Endothelial cell of umbilical vein (primary cell): ENCODE results near the gene PDE8B. TPM values are rescaled to one million over a fixed set of nuclear protein-coding genes. Genes with fewer than 3 reads are reported as not detected.

Experiments used
- BruUV-seq: library from RNA; stranded (reverse); fragments of 400-500 nt; replicated peaks from 2 replicates; lab custom pipeline; 2021; lab: Mats Ljungman, UMichigan
- CTCF ChIA-PET: fragments of 300-600, 350-600 bp; sonication (Branson Sonifier 250); formaldehyde crosslinking; loops from one replicate; lab custom pipeline; 2021; ENCODE audit warnings: antibody characterized with exemption, inconsistent platforms; lab: Charles Lee
- POLR2A ChIA-PET: fragments of 300-600, 350-600 bp; sonication (Branson Sonifier 250); formaldehyde crosslinking; loops from one replicate; lab custom pipeline; 2021; ENCODE audit warnings: antibody characterized with exemption, inconsistent platforms; lab: Charles Lee
- DNase-seq: peaks from one replicate; pipeline ENCODE4 v3.0.0-alpha.2; 2011; ENCODE audit warnings: low read depth, low spot score
- FAIRE-seq: peaks from 2 replicates; lab custom pipeline; 2011; peaks lifted over from hg19 to GRCh38; lab: Jason Lieb, UNC
- H2AFZ ChIP-seq: 2 replicates; pipeline ENCODE4 v1.6.0; 2012; ENCODE audit warnings: low read depth, low read length, control low read depth, inconsistent platforms
- H3K27ac ChIP-seq: 2 replicates; pipeline ENCODE4 v1.5.1; 2011; ENCODE audit warnings: low read depth, mild to moderate bottlenecking, control low read depth, low read length, moderate library complexity; ENCODE audit not compliant: insufficient read depth
- H3K27me3 ChIP-seq, 2 experiments: 2 replicates each; pipeline versions ENCODE4 v1.6.0 to v1.6.1; 2011; ENCODE audit warnings: low read length in 2 of 2, mixed read lengths in 1 of 2; ENCODE audit not compliant: control insufficient read depth in 2 of 2, insufficient read depth in 2 of 2
- H3K36me3 ChIP-seq, 2 experiments: 2 replicates in 1 of 2; 3 replicates in 1 of 2; pipeline ENCODE4 v1.5.1; 2011; ENCODE audit warnings: low read length in 2 of 2, mild to moderate bottlenecking in 1 of 2, moderate library complexity in 1 of 2; ENCODE audit not compliant: control insufficient read depth in 2 of 2, insufficient read depth in 2 of 2; ENCODE audit errors: extremely low read depth in 1 of 2
- H3K4me1 ChIP-seq: 3 replicates; pipeline ENCODE4 v1.5.1; 2011; ENCODE audit warnings: mild to moderate bottlenecking, low read length; ENCODE audit not compliant: control insufficient read depth, insufficient read depth; ENCODE audit errors: extremely low read depth
- H3K4me2 ChIP-seq: 2 replicates; pipeline ENCODE4 v1.6.1; 2011; ENCODE audit warnings: low read length, control low read depth, mixed read lengths; ENCODE audit not compliant: insufficient read depth
- H3K4me3 ChIP-seq, 3 experiments: fragments of 200-600 bp in 1 of 3; sonication (generic), shearing (Covaris generic) in 1 of 3; replicated peaks in 1 of 3; 2 replicates each; pipeline ENCODE4 v1.5.1; 2011 to 2016; ENCODE audit warnings: control low read depth in 3 of 3, low read length in 3 of 3, mild to moderate bottlenecking in 2 of 3, inconsistent platforms in 1 of 3, low read depth in 1 of 3, moderate library complexity in 1 of 3; ENCODE audit not compliant: insufficient read depth in 1 of 3
- H3K79me2 ChIP-seq: 2 replicates; pipeline ENCODE4 v1.6.0; 2012; ENCODE audit warnings: low read length, inconsistent platforms; ENCODE audit not compliant: control insufficient read depth, insufficient read depth
- H3K9ac ChIP-seq: replicated peaks from 2 replicates; pipeline ENCODE3; 2011; ENCODE audit warnings: low read length, control low read depth; ENCODE audit not compliant: insufficient read depth; ENCODE audit errors: extremely low read depth
- H3K9me1 ChIP-seq: replicated peaks from 3 replicates; pipeline ENCODE4 v1.6.0; 2011; ENCODE audit warnings: mild to moderate bottlenecking, low read length; ENCODE audit not compliant: control insufficient read depth, insufficient read depth; ENCODE audit errors: extremely low read depth
- H3K9me3 ChIP-seq: replicated peaks from 2 replicates; pipeline ENCODE4 v1.5.1; 2012; ENCODE audit warnings: low read length, inconsistent platforms; ENCODE audit not compliant: control insufficient read depth, insufficient read depth
- H4K20me1 ChIP-seq: replicated peaks from 2 replicates; pipeline ENCODE3; 2011; ENCODE audit warnings: mild to moderate bottlenecking, low read length; ENCODE audit not compliant: control insufficient read depth, insufficient read depth; ENCODE audit errors: extremely low read depth
- CTCF ChIP-seq, 2 donors: IDR thresholded peaks; 1 replicate in 1 of 2; 2 replicates in 1 of 2; pipeline ENCODE4 v1.5.1; 2011; ENCODE audit warnings: low read length in 2 of 2, mild to moderate bottlenecking in 2 of 2, moderate library complexity in 2 of 2, control low read depth in 1 of 2, inconsistent platforms in 1 of 2, low read depth in 1 of 2; ENCODE audit not compliant: insufficient read depth in 1 of 2; ENCODE audit errors: extremely low read depth in 1 of 2
- EZH2 ChIP-seq: IDR thresholded peaks from 2 replicates; pipeline ENCODE4 v1.6.1; 2012; ENCODE audit warnings: borderline replicate concordance, low read depth, mild to moderate bottlenecking, moderate library complexity, low read length, inconsistent platforms; ENCODE audit not compliant: severe bottlenecking
- FOS ChIP-seq: IDR thresholded peaks from 2 replicates; pipeline ENCODE4 v1.6.1; 2011; ENCODE audit warnings: mild to moderate bottlenecking, low read length, moderate library complexity, borderline replicate concordance; ENCODE audit not compliant: insufficient read depth
- GATA2 ChIP-seq: IDR thresholded peaks from 2 replicates; pipeline ENCODE4 v1.7.0; 2011; ENCODE audit warnings: low read depth, mild to moderate bottlenecking, moderate library complexity, mixed read lengths, low read length; ENCODE audit not compliant: insufficient read length, insufficient read depth
- JUN ChIP-seq: IDR thresholded peaks from 2 replicates; pipeline ENCODE4 v1.6.1; 2011; ENCODE audit warnings: borderline replicate concordance, low read depth; ENCODE audit not compliant: insufficient read length, insufficient read depth
- MAX ChIP-seq: IDR thresholded peaks from 2 replicates; pipeline ENCODE4 v1.6.1; 2011; ENCODE audit not compliant: insufficient read depth, insufficient read length
- MYC ChIP-seq: IDR thresholded peaks from one replicate; pipeline ENCODE4 v1.6.1; 2011; ENCODE audit warnings: mild to moderate bottlenecking, low read depth, low read length
- POLR2A ChIP-seq: IDR thresholded peaks from 2 replicates; pipeline ENCODE4 v1.6.1; 2012; ENCODE audit warnings: low read depth, mild to moderate bottlenecking, control low read depth, low read length
- POLR2AphosphoS5 ChIP-seq: IDR thresholded peaks from 2 replicates; pipeline ENCODE4 v1.6.1; 2012; ENCODE audit warnings: low read depth, mild to moderate bottlenecking, control low read depth, low read length, moderate library complexity; ENCODE audit not compliant: insufficient read depth
- dilution Hi-C: fragments of 300-500 bp; cut with MboI; formaldehyde crosslinking; loops from one replicate; pipeline ENCODE4 v1.15.0; 2019; ENCODE audit warnings: low sequenced_read_pairs; ENCODE audit not compliant: extremely low pct_ligation_motif_present
- intact Hi-C: fragments of 100-400 bp; cut with micrococcal nuclease; formaldehyde crosslinking; loops from one replicate; pipeline ENCODE4 v1.10.0; 2022
- polyA plus RNA-seq, 4 experiments: library from polyadenylated mRNA; depleted of rRNA in 3 of 4; stranded (reverse) in 3 of 4; unstranded in 1 of 4; fragments of >200 nt; gene quantifications; 2 replicates each; pipeline versions ENCODE4 v1.2.1 to v1.2.3, GENCODE V29; 2011 to 2012; ENCODE audit warnings: missing spikeins in 1 of 4
- total RNA-seq: library from RNA; stranded (reverse); gene quantifications from 2 replicates; pipeline ENCODE4 v1.2.3, GENCODE V29; 2021

PDE8B gene
- total and polyA plus RNA-seq, 2 donors (not counting 3 experiments of a cell fraction or from before 2014, with no cell fraction given): not detected

GRCh38 chr5:77391240-77391765, 180.8 kb downstream of the PDE8B start:
- BruUV-seq: no TSS peak

More at GRCh38 chr5:77391240-77391765, 180.8 kb downstream of the PDE8B start:
- no peak overlapping the region for H3K4me2 ChIP-seq
- ChIA-PET POLR2A (no interaction called here), CTCF (no interaction called here)
- no peak overlapping the region for H2AFZ ChIP-seq
- no peak overlapping the region for H3K27ac ChIP-seq
- no peaks in the 10 kb centered on the region for H3K27me3 ChIP-seq
- H3K9me1 ChIP-seq: no peaks in the 10 kb centered on the region
- H3K4me1 ChIP-seq: no peaks in the 10 kb centered on the region
- no peaks in the 10 kb centered on the region for H3K36me3 ChIP-seq
- no peak overlapping the region for H3K4me3 ChIP-seq
- TF ChIP-seq POLR2A (no peak), GATA2 (no peak), FOS (no peak), MYC (no peak), EZH2 (no peak), MAX (no peak), CTCF (IDR thresholded peaks at IDR 0.05; ENCODE audit: extremely low read depth in 1 of 2, insufficient read depth in 1 of 2, low read depth in 1 of 2, low read length in 2 of 2) (no peak), POLR2AphosphoS5 (no peak), JUN (no peak)
- H3K9ac ChIP-seq: no peak overlapping the region
- DNase-seq (no peak), FAIRE-seq (no peak)
- H4K20me1 ChIP-seq: no peaks in the 10 kb centered on the region
- H3K9me3 ChIP-seq: no peaks in the 10 kb centered on the region
- dilution Hi-C loops (no loop called here), intact Hi-C loops (no loop called here)
- no peaks in the 10 kb centered on the region for H3K79me2 ChIP-seq
